ENCODE data around the gene TM9SF3.

Gene TM9SF3

DNA sequence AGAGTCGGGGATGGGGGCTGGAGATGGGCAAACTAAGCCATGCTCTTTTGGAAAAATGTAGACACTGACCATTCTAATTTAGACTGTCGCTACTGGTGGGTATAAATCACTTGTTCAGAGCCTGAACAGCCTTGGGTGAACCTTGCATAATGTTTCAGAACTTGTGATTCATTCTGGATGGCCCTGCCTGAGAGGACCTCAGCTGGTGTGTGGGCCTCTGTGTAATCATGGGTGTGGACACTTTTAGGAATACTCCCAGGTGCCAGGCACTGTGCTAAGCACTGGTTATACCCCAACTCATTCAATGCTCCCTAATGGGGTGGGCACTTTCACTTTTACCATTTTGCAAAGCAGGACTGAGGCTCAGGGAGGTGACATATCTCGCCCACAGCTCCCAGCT, 26.8 kb upstream of the TM9SF3 start:
- DNase-seq (ENCODE audit: low read depth), result no peak
- H3K4me3 ChIP-seq (replicated peaks; ENCODE audit: low read depth, low read length), result no peak overlapping the region
- TF ChIP-seq, protein P1, sequence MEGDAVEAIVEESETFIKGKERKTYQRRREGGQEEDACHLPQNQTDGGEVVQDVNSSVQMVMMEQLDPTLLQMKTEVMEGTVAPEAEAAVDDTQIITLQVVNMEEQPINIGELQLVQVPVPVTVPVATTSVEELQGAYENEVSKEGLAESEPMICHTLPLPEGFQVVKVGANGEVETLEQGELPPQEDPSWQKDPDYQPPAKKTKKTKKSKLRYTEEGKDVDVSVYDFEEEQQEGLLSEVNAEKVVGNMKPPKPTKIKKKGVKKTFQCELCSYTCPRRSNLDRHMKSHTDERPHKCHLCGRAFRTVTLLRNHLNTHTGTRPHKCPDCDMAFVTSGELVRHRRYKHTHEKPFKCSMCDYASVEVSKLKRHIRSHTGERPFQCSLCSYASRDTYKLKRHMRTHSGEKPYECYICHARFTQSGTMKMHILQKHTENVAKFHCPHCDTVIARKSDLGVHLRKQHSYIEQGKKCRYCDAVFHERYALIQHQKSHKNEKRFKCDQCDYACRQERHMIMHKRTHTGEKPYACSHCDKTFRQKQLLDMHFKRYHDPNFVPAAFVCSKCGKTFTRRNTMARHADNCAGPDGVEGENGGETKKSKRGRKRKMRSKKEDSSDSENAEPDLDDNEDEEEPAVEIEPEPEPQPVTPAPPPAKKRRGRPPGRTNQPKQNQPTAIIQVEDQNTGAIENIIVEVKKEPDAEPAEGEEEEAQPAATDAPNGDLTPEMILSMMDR (IDR thresholded peaks at IDR 0.05; ENCODE audit: low read length, missing control alignments), result no peak

DNA sequence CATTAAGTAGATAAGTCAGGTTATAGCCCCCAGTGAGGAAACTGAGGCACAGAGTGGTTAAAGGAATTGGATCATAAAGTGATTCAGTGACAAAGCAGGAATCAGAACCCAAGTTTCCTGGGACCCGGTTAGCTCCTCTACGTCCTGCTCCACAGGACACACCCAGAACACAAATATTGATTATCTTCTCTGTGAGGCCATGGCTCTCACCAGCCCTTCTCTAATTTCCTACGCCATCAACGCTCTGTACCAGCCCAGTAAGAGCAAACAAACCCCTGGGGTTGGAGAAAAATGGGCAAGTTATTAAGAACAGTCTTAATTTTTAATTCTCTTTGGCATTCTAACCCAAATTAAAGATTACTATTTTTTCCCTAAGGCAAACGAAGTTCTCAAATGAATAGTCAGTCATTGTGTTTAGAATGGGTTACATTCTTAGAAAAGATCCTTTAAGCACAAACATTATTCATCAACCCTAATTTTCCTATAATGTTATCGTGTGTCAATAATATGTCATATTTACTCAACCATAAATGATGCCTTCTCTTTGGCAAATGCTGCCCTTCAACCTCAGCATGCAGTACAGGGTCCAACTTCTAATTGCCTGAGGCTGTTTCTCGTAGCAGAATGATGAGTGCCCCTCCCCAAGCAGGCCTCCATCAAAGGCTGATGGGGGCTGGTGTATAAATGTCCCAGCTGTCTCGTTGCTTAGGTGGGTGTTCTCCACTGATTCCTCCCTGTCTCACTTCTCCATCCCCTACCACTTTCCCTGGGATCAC, 25.4 kb upstream of the TM9SF3 start:
- TF ChIP-seq, protein P1 (IDR thresholded peaks at IDR 0.05; ENCODE audit: low read length, missing control alignments), result no peak
- no peak for DNase-seq (ENCODE audit: low read depth)
- H3K4me3 ChIP-seq (replicated peaks; ENCODE audit: low read depth, low read length), result no peak overlapping the region

DNA sequence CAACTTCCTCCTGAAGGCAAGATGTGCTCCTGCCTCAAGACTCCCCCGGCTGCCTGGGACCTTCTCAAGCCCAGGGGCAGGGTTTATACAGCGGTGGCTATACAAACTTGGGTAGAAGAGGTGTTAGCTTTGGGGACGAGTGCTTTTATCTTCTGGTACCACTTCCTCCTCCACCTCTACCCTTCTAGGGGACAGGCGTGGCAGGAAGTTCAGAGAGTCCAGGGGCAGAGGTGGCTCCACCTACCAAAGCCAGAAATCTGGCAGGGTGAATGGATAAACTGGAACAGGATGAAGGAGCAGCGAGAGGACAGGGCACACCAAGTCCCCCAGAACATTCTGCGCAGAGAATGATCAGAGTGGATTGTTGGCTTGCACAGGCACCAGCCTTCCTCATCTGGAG, 24.0 kb upstream of the TM9SF3 start:
- TF ChIP-seq, protein P1 (IDR thresholded peaks at IDR 0.05; ENCODE audit: low read length, missing control alignments), result no peak
- no peak for DNase-seq (ENCODE audit: low read depth)
- H3K4me3 ChIP-seq (replicated peaks; ENCODE audit: low read depth, low read length), result no peak overlapping the region

DNA sequence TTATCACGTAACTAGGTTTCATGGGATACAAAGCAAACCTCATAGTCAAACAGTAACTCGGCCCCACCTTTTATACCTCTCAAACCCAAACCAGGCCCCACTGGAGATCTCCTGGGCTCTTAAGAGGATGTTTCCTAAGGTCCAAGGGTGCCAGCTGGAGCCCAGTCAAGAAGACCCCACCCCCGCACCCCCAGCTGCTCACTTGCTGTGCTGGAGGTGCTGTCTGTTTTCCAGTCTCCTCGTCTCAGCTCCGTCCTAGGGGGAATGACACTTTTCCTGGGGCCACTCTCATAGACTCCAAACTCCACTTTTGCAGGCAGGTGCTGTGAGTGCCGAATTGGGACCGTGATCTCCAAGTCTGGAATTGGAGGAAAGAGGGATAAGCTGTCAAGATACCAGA, 22.7 kb upstream of the TM9SF3 start:
- DNase-seq (ENCODE audit: low read depth), result no peak
- H3K4me3 ChIP-seq (replicated peaks; ENCODE audit: low read depth, low read length), result no peak overlapping the region
- TF ChIP-seq, protein P1 (IDR thresholded peaks at IDR 0.05; ENCODE audit: low read length, missing control alignments), result no peak

DNA sequence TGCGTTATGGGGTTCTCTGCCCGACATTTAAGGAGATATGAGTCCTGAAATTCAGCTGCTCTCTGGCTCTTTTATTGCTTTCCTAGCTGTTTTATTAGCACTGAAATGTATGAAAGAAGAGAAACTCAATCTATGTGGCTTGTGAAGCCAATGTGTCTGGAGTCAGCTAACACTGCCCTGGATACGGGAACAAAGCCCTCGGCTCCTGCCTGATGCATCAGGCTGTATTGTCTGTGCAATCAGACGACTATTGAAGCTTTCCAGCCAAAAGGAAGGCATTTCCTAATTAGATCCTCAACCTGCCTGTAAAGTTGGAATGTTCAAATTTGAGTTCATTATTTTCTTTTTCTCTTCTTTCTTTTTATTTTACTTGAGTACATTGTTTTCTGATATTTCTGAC, 22.0 kb upstream of the TM9SF3 start:
- DNase-seq (ENCODE audit: low read depth), result no peak
- TF ChIP-seq, protein P1 (IDR thresholded peaks at IDR 0.05; ENCODE audit: low read length, missing control alignments), result no peak
- H3K4me3 ChIP-seq (replicated peaks; ENCODE audit: low read depth, low read length), result no peak overlapping the region

DNA sequence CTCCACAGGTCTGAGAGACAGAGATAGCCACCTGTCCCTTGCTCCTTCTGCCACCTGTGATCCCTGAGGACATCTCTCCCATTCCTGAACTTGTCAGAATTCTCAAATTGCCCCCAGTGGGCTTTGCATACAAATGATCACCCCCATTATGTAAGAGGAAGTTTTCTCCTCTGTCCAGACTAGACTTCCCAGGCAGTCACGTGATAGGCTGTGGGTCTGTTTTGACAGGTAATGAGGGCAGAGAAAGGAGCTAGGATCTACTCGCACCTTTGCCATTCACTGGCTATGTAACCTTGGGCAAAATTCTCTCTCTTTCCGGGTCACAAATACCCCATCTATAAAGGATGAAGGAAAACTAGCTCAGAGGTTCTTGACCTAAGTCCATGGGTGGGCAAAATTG, 21.4 kb upstream of the TM9SF3 start:
- no peak for DNase-seq (ENCODE audit: low read depth)
- H3K4me3 ChIP-seq (replicated peaks; ENCODE audit: low read depth, low read length), result no peak overlapping the region
- TF ChIP-seq, protein P1 (IDR thresholded peaks at IDR 0.05; ENCODE audit: low read length, missing control alignments), result no peak

DNA sequence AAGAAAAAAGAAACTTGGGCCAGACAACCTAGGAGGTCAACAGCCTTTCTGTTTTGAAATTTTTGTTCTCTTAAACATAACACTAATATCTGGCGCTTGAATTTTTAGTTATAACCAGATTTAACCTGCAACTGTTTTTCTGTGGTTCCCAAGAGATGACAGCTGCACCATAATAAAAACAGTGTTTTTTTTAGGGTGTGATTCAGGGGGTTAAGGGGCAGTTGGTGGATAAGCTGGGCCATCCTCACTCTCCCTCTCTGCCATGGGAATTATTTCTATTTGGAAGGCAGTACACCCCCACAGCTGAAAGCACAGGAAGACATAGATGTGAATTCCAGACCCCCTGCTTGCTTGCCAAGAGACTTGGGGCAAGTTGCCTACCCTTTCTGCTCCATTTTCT, 20.1 kb upstream of the TM9SF3 start:
- no peak overlapping the region for H3K4me3 ChIP-seq (replicated peaks; ENCODE audit: low read depth, low read length)
- DNase-seq (ENCODE audit: low read depth), result no peak
- TF ChIP-seq, protein P1 (IDR thresholded peaks at IDR 0.05; ENCODE audit: low read length, missing control alignments), result no peak
